WTC11 (cell line): ENCODE results near the gene LATS2. TPM values are rescaled to one million over a fixed set of nuclear protein-coding genes. Genes with fewer than 3 reads are reported as not detected.

ENCODE experiments used
- ATAC-seq: fragments of 200-7000 bp; cut with Tn5 transposase; 2 replicates; pipeline ENCODE4 v1.10.0; 2021; ENCODE audit warnings: mild to moderate bottlenecking, moderate library complexity
- CTCF ChIA-PET: fragments of 300-600 bp; sonication (Branson Sonifier 250); formaldehyde crosslinking; loops from one replicate; lab custom pipeline; 2021; ENCODE audit warnings: antibody characterized with exemption; lab: Charles Lee
- POLR2A ChIA-PET: fragments of 350-600 bp; sonication (Branson Sonifier 250); formaldehyde crosslinking; loops from one replicate; lab custom pipeline; 2021; ENCODE audit warnings: antibody characterized with exemption; lab: Charles Lee
- DNase-seq: peaks from one replicate; pipeline ENCODE4 v3.0.0; 2021; ENCODE audit warnings: low spot score
- H3K27ac Mint-ChIP-seq: 2 replicates; pipeline ENCODE4 v1.8.0; 2021; ENCODE audit warnings: mixed read lengths
- H3K27me3 Mint-ChIP-seq: 2 replicates; pipeline ENCODE4 v1.8.0; 2021; ENCODE audit warnings: low read depth, mild to moderate bottlenecking, moderate library complexity, mixed read lengths
- H3K36me3 Mint-ChIP-seq: 2 replicates; pipeline ENCODE4 v1.8.0; 2021; ENCODE audit warnings: mixed read lengths
- H3K4me1 Mint-ChIP-seq: 2 replicates; pipeline ENCODE4 v1.8.0; 2022; ENCODE audit warnings: mixed read lengths
- H3K4me3 Mint-ChIP-seq: 2 replicates; pipeline ENCODE4 v1.8.0; 2021; ENCODE audit warnings: mild to moderate bottlenecking, moderate library complexity, mixed read lengths
- H3K9me3 Mint-ChIP-seq: 2 replicates; pipeline ENCODE4 v1.8.0; 2021; ENCODE audit warnings: mixed read lengths
- EMX1 ChIP-seq: fragments of 250-450 bp; sonication (Bioruptor Pico); IDR thresholded peaks from 2 replicates; pipeline ENCODE4 v1.8.0; 2021; ENCODE audit warnings: mild to moderate bottlenecking
- FOXJ3 ChIP-seq: sonication (generic); formaldehyde crosslinking; IDR thresholded peaks from 2 replicates; pipeline ENCODE4 v1.9.0; 2021; ENCODE audit warnings: missing genetic modification reagents, mild to moderate bottlenecking, borderline replicate concordance
- FOXK1 ChIP-seq: sonication (generic); formaldehyde crosslinking; IDR thresholded peaks from 2 replicates; pipeline ENCODE4 v1.8.0; 2022; ENCODE audit warnings: mild to moderate bottlenecking, moderate library complexity, missing genetic modification reagents
- JUN ChIP-seq: sonication (generic); formaldehyde crosslinking; IDR thresholded peaks from 2 replicates; pipeline ENCODE4 v1.8.0; 2023; ENCODE audit warnings: mild to moderate bottlenecking, missing genetic modification reagents
- MLX ChIP-seq: sonication (generic); formaldehyde crosslinking; IDR thresholded peaks from 2 replicates; pipeline ENCODE4 v1.8.1; 2023; ENCODE audit warnings: mild to moderate bottlenecking, missing genetic modification reagents, moderate library complexity
- NR3C1 ChIP-seq: sonication (generic); formaldehyde crosslinking; conservative IDR thresholded peaks from 2 replicates; pipeline ENCODE4 v1.8.1; 2023; ENCODE audit warnings: low read depth, mild to moderate bottlenecking, missing genetic modification reagents
- OVOL2 ChIP-seq: fragments of 250-450 bp; sonication (Bioruptor Pico); IDR thresholded peaks from 2 replicates; pipeline ENCODE4 v1.9.0; 2021; ENCODE audit warnings: mild to moderate bottlenecking, borderline replicate concordance
- SOX15 ChIP-seq: fragments of 250-450 bp; sonication (Bioruptor Pico); IDR thresholded peaks from 2 replicates; pipeline ENCODE4 v1.9.0; 2021; ENCODE audit warnings: mild to moderate bottlenecking
- ZBTB43 ChIP-seq: sonication (generic); formaldehyde crosslinking; IDR thresholded peaks from 2 replicates; pipeline ENCODE4 v1.8.1; 2023; ENCODE audit warnings: mild to moderate bottlenecking, missing genetic modification reagents
- ZNF317 ChIP-seq: sonication (generic); formaldehyde crosslinking; IDR thresholded peaks from 2 replicates; pipeline ENCODE4 v1.8.1; 2023; ENCODE audit warnings: low read depth, mild to moderate bottlenecking, moderate library complexity, missing genetic modification reagents, borderline replicate concordance
- ZNF416 ChIP-seq: fragments of 250-450 bp; sonication (Bioruptor Pico); IDR thresholded peaks from 2 replicates; pipeline ENCODE4 v1.9.0; 2021; ENCODE audit warnings: mild to moderate bottlenecking, inconsistent platforms
- ZNF671 ChIP-seq: fragments of 250-450 bp; sonication (Bioruptor Pico); IDR thresholded peaks from 2 replicates; pipeline ENCODE4 v1.8.0; 2021; ENCODE audit warnings: mild to moderate bottlenecking
- total RNA-seq: library from RNA; stranded (reverse); gene quantifications from 3 replicates; pipeline ENCODE4 v1.2.3, GENCODE V29; 2021
- TF ChIP-seq, protein P1 (sequence below): sonication (generic); formaldehyde crosslinking; IDR thresholded peaks from 2 replicates; pipeline ENCODE4 v1.8.0; 2022; ENCODE audit warnings: mild to moderate bottlenecking, missing genetic modification reagents
- TF ChIP-seq, protein P2 (sequence below): sonication (generic); formaldehyde crosslinking; IDR thresholded peaks from 2 replicates; pipeline ENCODE4 v1.8.0; 2022; ENCODE audit warnings: missing genetic modification reagents
- TF ChIP-seq, protein P3 (sequence below): sonication (generic); formaldehyde crosslinking; conservative IDR thresholded peaks from 2 replicates; pipeline ENCODE4 v1.8.1; 2023; ENCODE audit warnings: mild to moderate bottlenecking, low read depth, missing genetic modification reagents, moderate library complexity
- TF ChIP-seq, protein P4 (sequence below): sonication (generic); formaldehyde crosslinking; IDR thresholded peaks from 2 replicates; pipeline ENCODE4 v1.8.1; 2023; ENCODE audit warnings: mild to moderate bottlenecking, missing genetic modification reagents, moderate library complexity
- TF ChIP-seq, protein P5 (sequence below): sonication (generic); formaldehyde crosslinking; IDR thresholded peaks from 2 replicates; pipeline ENCODE4 v1.8.1; 2023; ENCODE audit warnings: mild to moderate bottlenecking, missing genetic modification reagents
- TF ChIP-seq, protein P6 (sequence below): sonication (generic); formaldehyde crosslinking; IDR thresholded peaks from 2 replicates; pipeline ENCODE4 v1.8.0; 2022; ENCODE audit warnings: mild to moderate bottlenecking, missing genetic modification reagents

Gene LATS2
- total RNA-seq, 1 experiment from 2014 or later, result 28.9 TPM

- TF ChIP-seq MLX (CRISPR knock-in tag) (no peak), ZNF317 (CRISPR knock-in tag) (no peak), EMX1 (CRISPR knock-in tag) (no peak)
- TF ChIP-seq, protein P1, sequence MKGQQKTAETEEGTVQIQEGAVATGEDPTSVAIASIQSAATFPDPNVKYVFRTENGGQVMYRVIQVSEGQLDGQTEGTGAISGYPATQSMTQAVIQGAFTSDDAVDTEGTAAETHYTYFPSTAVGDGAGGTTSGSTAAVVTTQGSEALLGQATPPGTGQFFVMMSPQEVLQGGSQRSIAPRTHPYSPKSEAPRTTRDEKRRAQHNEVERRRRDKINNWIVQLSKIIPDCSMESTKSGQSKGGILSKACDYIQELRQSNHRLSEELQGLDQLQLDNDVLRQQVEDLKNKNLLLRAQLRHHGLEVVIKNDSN (CRISPR knock-in tag), result no peak
- TF ChIP-seq, protein P2, sequence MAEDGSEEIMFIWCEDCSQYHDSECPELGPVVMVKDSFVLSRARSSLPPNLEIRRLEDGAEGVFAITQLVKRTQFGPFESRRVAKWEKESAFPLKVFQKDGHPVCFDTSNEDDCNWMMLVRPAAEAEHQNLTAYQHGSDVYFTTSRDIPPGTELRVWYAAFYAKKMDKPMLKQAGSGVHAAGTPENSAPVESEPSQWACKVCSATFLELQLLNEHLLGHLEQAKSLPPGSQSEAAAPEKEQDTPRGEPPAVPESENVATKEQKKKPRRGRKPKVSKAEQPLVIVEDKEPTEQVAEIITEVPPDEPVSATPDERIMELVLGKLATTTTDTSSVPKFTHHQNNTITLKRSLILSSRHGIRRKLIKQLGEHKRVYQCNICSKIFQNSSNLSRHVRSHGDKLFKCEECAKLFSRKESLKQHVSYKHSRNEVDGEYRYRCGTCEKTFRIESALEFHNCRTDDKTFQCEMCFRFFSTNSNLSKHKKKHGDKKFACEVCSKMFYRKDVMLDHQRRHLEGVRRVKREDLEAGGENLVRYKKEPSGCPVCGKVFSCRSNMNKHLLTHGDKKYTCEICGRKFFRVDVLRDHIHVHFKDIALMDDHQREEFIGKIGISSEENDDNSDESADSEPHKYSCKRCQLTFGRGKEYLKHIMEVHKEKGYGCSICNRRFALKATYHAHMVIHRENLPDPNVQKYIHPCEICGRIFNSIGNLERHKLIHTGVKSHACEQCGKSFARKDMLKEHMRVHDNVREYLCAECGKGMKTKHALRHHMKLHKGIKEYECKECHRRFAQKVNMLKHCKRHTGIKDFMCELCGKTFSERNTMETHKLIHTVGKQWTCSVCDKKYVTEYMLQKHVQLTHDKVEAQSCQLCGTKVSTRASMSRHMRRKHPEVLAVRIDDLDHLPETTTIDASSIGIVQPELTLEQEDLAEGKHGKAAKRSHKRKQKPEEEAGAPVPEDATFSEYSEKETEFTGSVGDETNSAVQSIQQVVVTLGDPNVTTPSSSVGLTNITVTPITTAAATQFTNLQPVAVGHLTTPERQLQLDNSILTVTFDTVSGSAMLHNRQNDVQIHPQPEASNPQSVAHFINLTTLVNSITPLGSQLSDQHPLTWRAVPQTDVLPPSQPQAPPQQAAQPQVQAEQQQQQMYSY (CRISPR knock-in tag), result no peak
- TF ChIP-seq, all 79 proteins: peak for 0
Measured at GRCh38 chr13:21088534-21088933, 27.1 kb upstream of the LATS2 start (continued).

GRCh38 chr13:21086929-21087328 lies 25.5 kb upstream of the LATS2 start:
- CTCF ChIA-PET, result no interaction called here
- Mint-ChIP-seq H3K36me3 (no peaks in the 10 kb centered on the region), H3K27me3 (no peaks in the 10 kb centered on the region), H3K4me1 (no peaks in the 10 kb centered on the region), H3K27ac (no peak overlapping the region), H3K4me3 (no peak overlapping the region), H3K9me3 (no peaks in the 10 kb centered on the region)
- DNase-seq, result no peak
- no peak for ATAC-seq
- POLR2A ChIA-PET, result no interaction called here
- TF ChIP-seq SOX15, result no peak
- no peak for TF ChIP-seq JUN (CRISPR knock-in tag)
- no peak for TF ChIP-seq ZBTB43
- no peak for TF ChIP-seq OVOL2 (CRISPR knock-in tag)
- TF ChIP-seq, protein P3, sequence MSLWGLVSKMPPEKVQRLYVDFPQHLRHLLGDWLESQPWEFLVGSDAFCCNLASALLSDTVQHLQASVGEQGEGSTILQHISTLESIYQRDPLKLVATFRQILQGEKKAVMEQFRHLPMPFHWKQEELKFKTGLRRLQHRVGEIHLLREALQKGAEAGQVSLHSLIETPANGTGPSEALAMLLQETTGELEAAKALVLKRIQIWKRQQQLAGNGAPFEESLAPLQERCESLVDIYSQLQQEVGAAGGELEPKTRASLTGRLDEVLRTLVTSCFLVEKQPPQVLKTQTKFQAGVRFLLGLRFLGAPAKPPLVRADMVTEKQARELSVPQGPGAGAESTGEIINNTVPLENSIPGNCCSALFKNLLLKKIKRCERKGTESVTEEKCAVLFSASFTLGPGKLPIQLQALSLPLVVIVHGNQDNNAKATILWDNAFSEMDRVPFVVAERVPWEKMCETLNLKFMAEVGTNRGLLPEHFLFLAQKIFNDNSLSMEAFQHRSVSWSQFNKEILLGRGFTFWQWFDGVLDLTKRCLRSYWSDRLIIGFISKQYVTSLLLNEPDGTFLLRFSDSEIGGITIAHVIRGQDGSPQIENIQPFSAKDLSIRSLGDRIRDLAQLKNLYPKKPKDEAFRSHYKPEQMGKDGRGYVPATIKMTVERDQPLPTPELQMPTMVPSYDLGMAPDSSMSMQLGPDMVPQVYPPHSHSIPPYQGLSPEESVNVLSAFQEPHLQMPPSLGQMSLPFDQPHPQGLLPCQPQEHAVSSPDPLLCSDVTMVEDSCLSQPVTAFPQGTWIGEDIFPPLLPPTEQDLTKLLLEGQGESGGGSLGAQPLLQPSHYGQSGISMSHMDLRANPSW (CRISPR knock-in tag), result no peak
- TF ChIP-seq, protein P2 (CRISPR knock-in tag), result no peak
- TF ChIP-seq FOXJ3 (CRISPR knock-in tag), result no peak
- TF ChIP-seq, protein P4, sequence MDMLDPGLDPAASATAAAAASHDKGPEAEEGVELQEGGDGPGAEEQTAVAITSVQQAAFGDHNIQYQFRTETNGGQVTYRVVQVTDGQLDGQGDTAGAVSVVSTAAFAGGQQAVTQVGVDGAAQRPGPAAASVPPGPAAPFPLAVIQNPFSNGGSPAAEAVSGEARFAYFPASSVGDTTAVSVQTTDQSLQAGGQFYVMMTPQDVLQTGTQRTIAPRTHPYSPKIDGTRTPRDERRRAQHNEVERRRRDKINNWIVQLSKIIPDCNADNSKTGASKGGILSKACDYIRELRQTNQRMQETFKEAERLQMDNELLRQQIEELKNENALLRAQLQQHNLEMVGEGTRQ, result no peak
- no peak for TF ChIP-seq NR3C1 (CRISPR knock-in tag)
- TF ChIP-seq FOXK1 (CRISPR knock-in tag), result no peak
- no peak for TF ChIP-seq EMX1 (CRISPR knock-in tag)
- TF ChIP-seq, protein P5, sequence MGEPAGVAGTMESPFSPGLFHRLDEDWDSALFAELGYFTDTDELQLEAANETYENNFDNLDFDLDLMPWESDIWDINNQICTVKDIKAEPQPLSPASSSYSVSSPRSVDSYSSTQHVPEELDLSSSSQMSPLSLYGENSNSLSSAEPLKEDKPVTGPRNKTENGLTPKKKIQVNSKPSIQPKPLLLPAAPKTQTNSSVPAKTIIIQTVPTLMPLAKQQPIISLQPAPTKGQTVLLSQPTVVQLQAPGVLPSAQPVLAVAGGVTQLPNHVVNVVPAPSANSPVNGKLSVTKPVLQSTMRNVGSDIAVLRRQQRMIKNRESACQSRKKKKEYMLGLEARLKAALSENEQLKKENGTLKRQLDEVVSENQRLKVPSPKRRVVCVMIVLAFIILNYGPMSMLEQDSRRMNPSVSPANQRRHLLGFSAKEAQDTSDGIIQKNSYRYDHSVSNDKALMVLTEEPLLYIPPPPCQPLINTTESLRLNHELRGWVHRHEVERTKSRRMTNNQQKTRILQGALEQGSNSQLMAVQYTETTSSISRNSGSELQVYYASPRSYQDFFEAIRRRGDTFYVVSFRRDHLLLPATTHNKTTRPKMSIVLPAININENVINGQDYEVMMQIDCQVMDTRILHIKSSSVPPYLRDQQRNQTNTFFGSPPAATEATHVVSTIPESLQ (CRISPR knock-in tag), result no peak
- TF ChIP-seq ZNF317 (CRISPR knock-in tag), result no peak
- TF ChIP-seq, protein P6, sequence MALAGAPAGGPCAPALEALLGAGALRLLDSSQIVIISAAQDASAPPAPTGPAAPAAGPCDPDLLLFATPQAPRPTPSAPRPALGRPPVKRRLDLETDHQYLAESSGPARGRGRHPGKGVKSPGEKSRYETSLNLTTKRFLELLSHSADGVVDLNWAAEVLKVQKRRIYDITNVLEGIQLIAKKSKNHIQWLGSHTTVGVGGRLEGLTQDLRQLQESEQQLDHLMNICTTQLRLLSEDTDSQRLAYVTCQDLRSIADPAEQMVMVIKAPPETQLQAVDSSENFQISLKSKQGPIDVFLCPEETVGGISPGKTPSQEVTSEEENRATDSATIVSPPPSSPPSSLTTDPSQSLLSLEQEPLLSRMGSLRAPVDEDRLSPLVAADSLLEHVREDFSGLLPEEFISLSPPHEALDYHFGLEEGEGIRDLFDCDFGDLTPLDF (CRISPR knock-in tag), result no peak
- no peak for TF ChIP-seq ZNF671 (CRISPR knock-in tag)
- no peak for TF ChIP-seq ZNF416 (CRISPR knock-in tag)
